SU-DHL-6 (cell line): Measurements from ENCODE around the gene ITFG1.
A peak's percentile ranks its signal among the peaks of the same experiment; 100 is the strongest.

Experiments
- CTCF ChIP-seq: fragments of 200-600 bp; sonication (generic); IDR thresholded peaks from one replicate; pipeline ENCODE4 v1.5.1; 2017; ENCODE audit warnings: antibody characterized with exemption, mild to moderate bottlenecking, low read length, moderate library complexity; ENCODE audit not compliant: insufficient read depth, poor library complexity, severe bottlenecking
- EZH2phosphoT487 ChIP-seq: fragments of 200-600 bp; sonication (generic), shearing (Covaris generic); conservative IDR thresholded peaks from 2 replicates; pipeline ENCODE4 v1.6.1; 2018; ENCODE audit warnings: mild to moderate bottlenecking, antibody characterized with exemption, low read length, moderate library complexity, mixed read lengths

- peak; percentile 93 for TF ChIP-seq CTCF
- no peak for TF ChIP-seq EZH2phosphoT487
These were observed 318.9 kb downstream of the ITFG1 start for GRCh38 chr16:47141773-47142485.
